ENCODE measurements around the gene CHRM2.

Gene CHRM2

DNA sequence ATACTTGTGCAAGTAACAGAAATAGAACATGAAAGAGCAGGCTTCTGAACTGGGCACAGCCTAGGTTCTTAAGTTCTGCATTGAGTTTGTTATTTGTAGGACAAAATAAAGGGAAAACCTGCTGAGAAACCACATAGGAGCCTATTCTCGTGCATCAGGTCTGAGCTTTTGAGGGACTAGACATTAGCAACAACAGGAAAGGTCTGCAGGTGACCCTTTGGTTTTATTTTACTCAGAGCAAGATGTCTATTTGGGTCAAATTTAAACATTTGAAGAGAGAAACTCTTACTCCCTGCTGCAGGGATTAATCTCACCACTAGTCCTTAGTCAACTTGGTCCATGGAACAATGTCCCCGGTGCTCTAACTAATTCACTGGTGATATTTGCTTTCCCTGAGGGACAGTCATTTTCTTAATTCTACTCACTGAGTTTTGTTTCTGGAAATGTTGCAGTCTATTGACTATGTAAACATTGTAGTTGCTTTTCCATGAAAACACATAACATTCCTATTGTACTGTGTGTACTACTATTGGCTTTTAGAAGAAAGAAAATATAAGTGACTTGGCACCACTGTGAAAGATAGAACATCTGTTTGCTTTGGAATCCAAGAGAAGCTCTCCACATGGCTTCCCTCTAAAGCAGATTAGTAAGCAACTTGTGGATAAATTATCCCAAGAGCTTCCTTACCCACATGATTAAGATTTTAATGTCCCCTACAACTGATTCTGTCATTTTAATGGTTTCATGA lies 108.2 kb downstream of the CHRM2 start:
- Histone ChIP-seq H3K9ac (ENCODE audit: insufficient read length) (no peak overlapping the region), H3K36me3 (ENCODE audit: insufficient read depth, low read length) (no peaks in the 10 kb centered on the region), H3K4me3 (no peak overlapping the region; the same call in 1 of the 2 replicates), H3K9me3 (ENCODE audit: low read depth, low read length) (no peaks in the 10 kb centered on the region), H3K27ac (peak overlapping the region; percentile 29; the same call in 1 of the 2 replicates)
- TF ChIP-seq POLR2AphosphoS5 (IDR thresholded peaks at IDR 0.05; ENCODE audit: borderline replicate concordance, low read depth, low read length): peak; percentile 48; the same call in 1 of the 2 replicates
- no peak for TF ChIP-seq FOXP2 (optimal IDR thresholded peaks at IDR 0.05; ENCODE audit: control extremely low read depth, extremely low read length, insufficient read depth)
- no peak for DNase-seq (ENCODE audit: low read depth, low spot score)

DNA sequence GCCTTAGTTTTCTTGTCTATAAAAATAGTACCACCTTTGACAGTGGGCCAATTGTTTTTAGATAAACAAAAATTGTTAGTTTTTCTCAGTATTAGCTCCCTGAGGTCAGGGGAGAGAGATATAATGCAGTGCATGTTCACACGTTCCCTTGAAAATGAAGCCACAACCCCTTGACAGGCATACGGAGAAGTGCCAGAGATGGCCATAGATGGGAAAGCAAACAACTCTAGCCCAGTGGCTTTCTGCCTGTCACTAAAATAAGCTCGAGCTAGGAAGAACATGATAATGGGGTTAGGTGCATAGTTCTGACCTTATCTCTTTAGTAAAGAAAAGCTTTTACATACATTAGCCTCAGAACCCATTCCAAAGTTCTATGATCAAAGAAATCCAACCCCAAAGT lies 124.9 kb downstream of the CHRM2 start:
- H3K4me3 ChIP-seq: no peak overlapping the region
- H3K27ac ChIP-seq: no peak overlapping the region
- H3K36me3 ChIP-seq (ENCODE audit: insufficient read depth, low read length): 0 out of 2 replicates have a peak, but pooled peaks cover 4% of the 10 kb centered on the region
- no peak overlapping the region for H3K9ac ChIP-seq (ENCODE audit: insufficient read length)
- TF ChIP-seq POLR2AphosphoS5 (IDR thresholded peaks at IDR 0.05; ENCODE audit: borderline replicate concordance, low read depth, low read length): no peak
- TF ChIP-seq FOXP2 (optimal IDR thresholded peaks at IDR 0.05; ENCODE audit: control extremely low read depth, extremely low read length, insufficient read depth): no peak
- no peak for TF ChIP-seq EZH2 (IDR thresholded peaks at IDR 0.05)
- H3K9me3 ChIP-seq (ENCODE audit: low read depth, low read length): no peaks in the 10 kb centered on the region
- DNase-seq (ENCODE audit: low read depth, low spot score): no peak

DNA sequence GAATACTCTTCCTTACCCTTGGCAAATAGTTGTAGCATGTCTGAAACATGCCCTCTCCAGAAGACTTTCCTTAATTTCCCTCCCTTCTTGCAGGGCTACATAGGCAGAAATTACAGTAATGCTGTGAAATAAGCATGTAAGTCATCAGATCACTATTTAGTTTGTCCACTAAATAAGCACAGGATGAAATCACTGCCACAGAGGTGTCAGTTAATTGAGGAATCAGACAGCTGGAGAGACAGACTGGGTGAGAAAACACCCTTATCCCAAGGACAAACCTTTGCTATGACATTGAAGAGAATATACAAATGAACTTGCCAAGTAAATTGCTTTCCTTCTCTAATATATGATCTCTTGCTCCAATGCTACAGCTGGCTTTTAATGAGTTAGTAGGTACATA lies 129.3 kb downstream of the CHRM2 start:
- Histone ChIP-seq H3K9me3 (ENCODE audit: low read depth, low read length) (no peaks in the 10 kb centered on the region), H3K27ac (no peak overlapping the region), H3K9ac (ENCODE audit: insufficient read length) (no peak overlapping the region), H3K4me3 (no peak overlapping the region), H3K36me3 (ENCODE audit: insufficient read depth, low read length) (no peaks in the 10 kb centered on the region)
- DNase-seq (ENCODE audit: low read depth, low spot score): no peak
- TF ChIP-seq POLR2AphosphoS5 (IDR thresholded peaks at IDR 0.05; ENCODE audit: borderline replicate concordance, low read depth, low read length) (no peak), FOXP2 (optimal IDR thresholded peaks at IDR 0.05; ENCODE audit: control extremely low read depth, extremely low read length, insufficient read depth) (no peak), EZH2 (IDR thresholded peaks at IDR 0.05) (no peak)

DNA sequence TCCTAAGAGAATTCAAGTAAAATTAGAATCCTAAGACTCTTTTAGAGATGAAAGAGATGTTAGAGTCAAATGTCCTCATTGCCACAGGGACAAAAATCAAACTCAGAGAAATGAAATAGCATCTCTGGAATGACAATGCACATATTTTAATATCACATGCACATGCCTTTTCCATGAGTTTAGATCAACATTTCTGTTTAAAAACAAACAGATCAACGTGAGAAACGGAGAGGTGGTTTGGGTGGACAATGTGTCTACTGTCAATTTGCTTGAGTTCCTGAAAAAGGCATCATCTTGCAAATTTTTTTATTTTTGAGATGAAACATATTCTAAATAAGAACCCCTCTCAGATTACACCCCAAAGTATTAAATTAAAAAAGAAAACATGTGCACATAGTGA lies 130.0 kb downstream of the CHRM2 start:
- no peak for DNase-seq (ENCODE audit: low read depth, low spot score)
- Histone ChIP-seq H3K9ac (ENCODE audit: insufficient read length) (no peak overlapping the region), H3K27ac (no peak overlapping the region), H3K4me3 (no peak overlapping the region), H3K36me3 (ENCODE audit: insufficient read depth, low read length) (no peaks in the 10 kb centered on the region), H3K9me3 (ENCODE audit: low read depth, low read length) (no peaks in the 10 kb centered on the region)
- TF ChIP-seq EZH2 (IDR thresholded peaks at IDR 0.05): no peak
- no peak for TF ChIP-seq FOXP2 (optimal IDR thresholded peaks at IDR 0.05; ENCODE audit: control extremely low read depth, extremely low read length, insufficient read depth)
- TF ChIP-seq POLR2AphosphoS5 (IDR thresholded peaks at IDR 0.05; ENCODE audit: borderline replicate concordance, low read depth, low read length): no peak

DNA sequence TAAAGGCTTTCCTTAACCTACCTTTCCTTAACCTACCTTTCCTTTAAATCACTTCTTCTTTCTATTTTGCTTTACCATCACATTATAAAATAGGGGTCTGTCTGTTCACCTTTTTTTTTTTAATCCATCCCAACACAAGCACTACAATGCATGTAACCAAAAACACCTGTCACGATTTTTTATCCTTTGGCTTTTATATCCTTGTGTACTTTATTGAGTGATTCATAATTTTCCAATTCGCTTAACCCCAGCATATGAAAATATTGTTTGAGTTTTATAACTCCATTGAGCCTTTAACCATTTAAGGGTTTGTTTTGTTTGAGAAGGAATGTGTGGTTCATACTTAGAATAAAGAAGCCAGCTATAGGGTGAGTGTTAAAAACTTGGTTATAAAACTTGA lies 132.2 kb downstream of the CHRM2 start:
- DNase-seq (ENCODE audit: low read depth, low spot score): no peak
- Histone ChIP-seq H3K27ac (peak overlapping the region; percentile 72), H3K9me3 (ENCODE audit: low read depth, low read length) (no peaks in the 10 kb centered on the region), H3K4me3 (0 out of 2 replicates have a peak overlapping the region, but pooled peaks have one; percentile 44), H3K9ac (ENCODE audit: insufficient read length) (no peak overlapping the region), H3K36me3 (ENCODE audit: insufficient read depth, low read length) (no peaks in the 10 kb centered on the region)
- TF ChIP-seq FOXP2 (optimal IDR thresholded peaks at IDR 0.05; ENCODE audit: control extremely low read depth, extremely low read length, insufficient read depth): no peak
- TF ChIP-seq EZH2 (IDR thresholded peaks at IDR 0.05): no peak
- TF ChIP-seq POLR2AphosphoS5 (IDR thresholded peaks at IDR 0.05; ENCODE audit: borderline replicate concordance, low read depth, low read length): no peak

DNA sequence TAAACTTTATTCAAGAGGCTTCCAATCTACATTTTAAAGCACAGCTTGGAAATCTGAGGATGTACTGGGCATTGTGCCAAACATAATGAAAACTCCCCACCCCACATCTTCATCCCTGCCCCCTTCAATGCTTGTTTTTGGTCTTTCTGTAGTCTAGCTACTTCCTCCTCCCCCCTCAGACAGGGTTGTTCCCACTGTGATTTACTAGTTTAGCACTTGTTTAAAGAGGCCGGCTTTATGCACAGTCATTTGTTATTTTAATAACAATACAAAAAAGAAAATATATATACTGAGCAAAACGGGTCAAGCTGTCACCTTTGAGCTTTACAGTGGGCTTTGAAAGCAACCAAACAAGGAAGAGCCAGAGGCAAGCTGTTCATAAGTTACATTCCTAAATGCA lies 132.6 kb downstream of the CHRM2 start:
- DNase-seq (ENCODE audit: low read depth, low spot score): peak; percentile 48
- TF ChIP-seq EZH2 (IDR thresholded peaks at IDR 0.05): no peak
- TF ChIP-seq POLR2AphosphoS5 (IDR thresholded peaks at IDR 0.05; ENCODE audit: borderline replicate concordance, low read depth, low read length): no peak
- TF ChIP-seq FOXP2 (optimal IDR thresholded peaks at IDR 0.05; ENCODE audit: control extremely low read depth, extremely low read length, insufficient read depth): no peak
- Histone ChIP-seq H3K9me3 (ENCODE audit: low read depth, low read length) (no peaks in the 10 kb centered on the region), H3K4me3 (peak overlapping the region; percentile 44), H3K36me3 (ENCODE audit: insufficient read depth, low read length) (no peaks in the 10 kb centered on the region), H3K27ac (peak overlapping the region; percentile 72), H3K9ac (ENCODE audit: insufficient read length) (no peak overlapping the region)

DNA sequence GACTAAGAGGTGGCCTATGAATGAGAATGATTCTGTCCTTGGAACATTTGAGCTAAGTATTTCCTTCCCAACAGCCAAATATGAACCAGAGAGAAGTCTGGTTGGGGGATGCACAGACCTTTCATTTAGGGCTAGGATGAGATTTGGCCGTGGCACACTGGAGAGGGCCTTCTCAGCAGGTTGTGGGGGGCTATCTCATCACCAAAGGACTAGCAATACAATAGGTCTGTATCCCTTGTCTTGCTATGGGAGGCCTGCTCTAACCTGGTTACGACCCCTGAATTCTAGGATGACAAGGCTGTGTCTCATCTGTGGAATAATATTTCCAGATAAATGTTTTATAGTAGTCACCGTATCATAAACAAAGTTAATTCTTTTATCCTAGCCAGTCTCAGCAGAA lies 133.0 kb downstream of the CHRM2 start:
- Histone ChIP-seq H3K4me3 (peak overlapping the region; percentile 44), H3K9me3 (ENCODE audit: low read depth, low read length) (no peaks in the 10 kb centered on the region), H3K36me3 (ENCODE audit: insufficient read depth, low read length) (no peaks in the 10 kb centered on the region), H3K9ac (ENCODE audit: insufficient read length) (no peak overlapping the region), H3K27ac (peak overlapping the region; percentile 72)
- no peak for DNase-seq (ENCODE audit: low read depth, low spot score)
- no peak for TF ChIP-seq POLR2AphosphoS5 (IDR thresholded peaks at IDR 0.05; ENCODE audit: borderline replicate concordance, low read depth, low read length)
- TF ChIP-seq EZH2 (IDR thresholded peaks at IDR 0.05): no peak
- no peak for TF ChIP-seq FOXP2 (optimal IDR thresholded peaks at IDR 0.05; ENCODE audit: control extremely low read depth, extremely low read length, insufficient read depth)

DNA sequence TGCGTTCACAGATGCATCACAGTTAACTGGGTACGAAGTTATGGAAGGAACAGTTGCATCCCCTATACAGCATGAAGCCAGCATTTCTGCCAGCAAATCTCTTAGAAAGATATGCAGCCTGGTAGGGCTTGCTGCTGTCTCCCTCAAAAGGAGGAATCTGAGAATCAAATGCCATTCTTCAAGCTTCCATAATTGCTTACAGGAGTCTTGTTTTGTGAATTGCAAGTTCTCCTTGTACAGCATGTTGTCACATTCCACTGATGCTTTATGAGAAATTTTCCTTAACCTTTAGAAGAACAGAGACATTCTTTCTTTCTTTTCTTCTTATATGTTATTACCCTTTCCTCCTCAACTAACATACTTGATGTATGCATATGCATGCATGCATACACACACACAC lies 134.6 kb downstream of the CHRM2 start:
- Histone ChIP-seq H3K4me3 (no peak overlapping the region), H3K9me3 (ENCODE audit: low read depth, low read length) (no peaks in the 10 kb centered on the region), H3K36me3 (ENCODE audit: insufficient read depth, low read length) (no peaks in the 10 kb centered on the region), H3K9ac (ENCODE audit: insufficient read length) (no peak overlapping the region), H3K27ac (0 out of 2 replicates have a peak overlapping the region, but pooled peaks have one; percentile 43)
- TF ChIP-seq EZH2 (IDR thresholded peaks at IDR 0.05): no peak
- no peak for TF ChIP-seq POLR2AphosphoS5 (IDR thresholded peaks at IDR 0.05; ENCODE audit: borderline replicate concordance, low read depth, low read length)
- TF ChIP-seq FOXP2 (optimal IDR thresholded peaks at IDR 0.05; ENCODE audit: control extremely low read depth, extremely low read length, insufficient read depth): no peak
- DNase-seq (ENCODE audit: low read depth, low spot score): no peak
